ENCODE measurements around the gene THADA. TPM values are rescaled to one million over a fixed set of nuclear protein-coding genes. Genes with fewer than 3 reads are reported as not detected.
"Not testable (repeated sequence)": the region's sequence is repeated elsewhere in the genome, so short reads cannot be mapped to it uniquely, and the experiment has no call there.

Gene THADA
- total and polyA plus RNA-seq, 10 donors = 14.2 to 51.3 (median 40.0) TPM

DNA sequence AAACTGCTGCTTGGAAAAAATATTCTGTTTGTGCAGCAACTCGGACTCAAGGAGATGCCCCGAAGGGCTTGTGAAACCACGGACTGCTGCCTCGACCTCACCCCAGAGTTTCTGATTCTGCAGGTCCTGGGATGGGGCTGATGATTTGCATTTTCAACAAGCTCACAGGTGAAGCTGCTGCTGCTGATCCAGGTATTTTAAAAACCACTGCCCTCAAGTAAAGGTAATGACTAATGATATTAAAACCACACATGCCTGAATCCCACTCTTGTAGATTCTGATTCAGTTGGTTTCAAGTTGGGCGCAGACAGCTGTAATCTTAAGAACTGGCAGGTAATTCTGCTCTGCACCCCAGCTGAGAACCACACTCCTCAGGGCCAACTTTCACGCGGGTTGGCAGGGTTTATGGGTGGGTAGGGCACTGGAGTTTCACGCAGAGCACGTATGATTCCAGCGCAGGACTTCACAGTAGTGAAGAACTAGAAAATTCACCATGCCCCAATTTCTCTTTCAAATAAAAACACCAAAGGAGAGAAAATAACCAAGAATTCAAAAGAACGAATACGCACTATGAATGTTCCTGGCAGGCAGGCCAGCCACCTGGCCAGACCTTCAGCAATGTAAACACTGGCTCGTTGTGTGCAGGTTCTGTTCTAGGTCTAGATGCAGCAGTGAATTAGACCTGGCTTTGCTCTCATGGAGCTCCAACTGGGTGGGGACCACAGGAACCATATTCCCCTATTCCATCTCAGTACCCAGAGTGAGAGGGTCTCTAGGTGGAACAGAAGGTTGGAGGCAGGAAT, 294.9 kb downstream of the THADA start:
- H3K4me1 ChIP-seq = peaks cover 0 to 56% (median 36%) of the 10 kb centered on the region in 6 donors
- DNase-seq = no peak
- no peaks in the 10 kb centered on the region for H3K27me3 ChIP-seq (replicated peaks in 1 of 7)
- TF ChIP-seq, protein P1, sequence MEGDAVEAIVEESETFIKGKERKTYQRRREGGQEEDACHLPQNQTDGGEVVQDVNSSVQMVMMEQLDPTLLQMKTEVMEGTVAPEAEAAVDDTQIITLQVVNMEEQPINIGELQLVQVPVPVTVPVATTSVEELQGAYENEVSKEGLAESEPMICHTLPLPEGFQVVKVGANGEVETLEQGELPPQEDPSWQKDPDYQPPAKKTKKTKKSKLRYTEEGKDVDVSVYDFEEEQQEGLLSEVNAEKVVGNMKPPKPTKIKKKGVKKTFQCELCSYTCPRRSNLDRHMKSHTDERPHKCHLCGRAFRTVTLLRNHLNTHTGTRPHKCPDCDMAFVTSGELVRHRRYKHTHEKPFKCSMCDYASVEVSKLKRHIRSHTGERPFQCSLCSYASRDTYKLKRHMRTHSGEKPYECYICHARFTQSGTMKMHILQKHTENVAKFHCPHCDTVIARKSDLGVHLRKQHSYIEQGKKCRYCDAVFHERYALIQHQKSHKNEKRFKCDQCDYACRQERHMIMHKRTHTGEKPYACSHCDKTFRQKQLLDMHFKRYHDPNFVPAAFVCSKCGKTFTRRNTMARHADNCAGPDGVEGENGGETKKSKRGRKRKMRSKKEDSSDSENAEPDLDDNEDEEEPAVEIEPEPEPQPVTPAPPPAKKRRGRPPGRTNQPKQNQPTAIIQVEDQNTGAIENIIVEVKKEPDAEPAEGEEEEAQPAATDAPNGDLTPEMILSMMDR (IDR thresholded peaks at IDR 0.05 in 8 of 11, conservative IDR thresholded peaks at IDR 0.05 in 3 of 11) = no peak
- no peak for TF ChIP-seq POLR2AphosphoS5 (IDR thresholded peaks at IDR 0.05)
- no peak for TF ChIP-seq POLR2A (IDR thresholded peaks at IDR 0.05)
- H3K9me3 ChIP-seq = no peaks in the 10 kb centered on the region
- H3K27ac ChIP-seq = peak overlapping the region in 5 of 8 donors; percentile 32 to 88 (median 35)
- H3K4me3 ChIP-seq = no peak overlapping the region
- H3K36me3 ChIP-seq = no peaks in the 10 kb centered on the region
- 78 to 90% (median 86%) methylated on average over 13 of the region's 13 CpGs for WGBS, 5 donors
- intact Hi-C loops (cut with DNase I; ENCODE audit: low total_unique reads) = no loop called here

DNA sequence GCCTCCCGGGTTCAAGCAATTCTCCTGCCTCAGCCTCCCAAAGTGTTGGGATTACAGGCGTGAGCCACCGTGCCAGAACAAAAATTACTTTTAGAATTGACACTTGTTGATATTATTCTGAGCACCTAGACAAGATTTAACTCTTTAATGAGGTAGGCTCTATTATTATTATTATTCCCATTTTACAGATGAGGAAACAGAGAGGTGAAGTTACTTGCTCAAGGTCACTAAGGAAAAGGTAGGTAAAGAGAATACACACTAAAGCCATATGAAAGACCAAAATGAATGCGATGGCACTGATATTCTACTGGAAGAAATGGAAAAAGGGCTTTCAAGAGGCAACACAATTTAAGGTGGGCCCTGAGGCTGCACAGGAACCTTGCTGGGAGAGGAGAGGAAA, 295.6 kb downstream of the THADA start:
- 87 to 98% (median 96%) methylated on average over 4 of the region's 4 CpGs for WGBS, 5 donors
- no peaks in the 10 kb centered on the region for H3K9me3 ChIP-seq
- peak overlapping the region in 5 of 8 donors; percentile 32 to 88 (median 35) for H3K27ac ChIP-seq
- peaks cover 0 to 49% (median 30%) of the 10 kb centered on the region in 6 donors for H3K4me1 ChIP-seq
- intact Hi-C loops (cut with DNase I; ENCODE audit: low total_unique reads) = no loop called here
- H3K36me3 ChIP-seq = no peaks in the 10 kb centered on the region
- TF ChIP-seq, protein P1 (IDR thresholded peaks at IDR 0.05 in 8 of 11, conservative IDR thresholded peaks at IDR 0.05 in 3 of 11) = no peak
- TF ChIP-seq POLR2A (IDR thresholded peaks at IDR 0.05) = no peak
- TF ChIP-seq POLR2AphosphoS5 (IDR thresholded peaks at IDR 0.05) = no peak
- no peak for DNase-seq
- H3K4me3 ChIP-seq = no peak overlapping the region
- H3K27me3 ChIP-seq (replicated peaks in 1 of 7) = no peaks in the 10 kb centered on the region

DNA sequence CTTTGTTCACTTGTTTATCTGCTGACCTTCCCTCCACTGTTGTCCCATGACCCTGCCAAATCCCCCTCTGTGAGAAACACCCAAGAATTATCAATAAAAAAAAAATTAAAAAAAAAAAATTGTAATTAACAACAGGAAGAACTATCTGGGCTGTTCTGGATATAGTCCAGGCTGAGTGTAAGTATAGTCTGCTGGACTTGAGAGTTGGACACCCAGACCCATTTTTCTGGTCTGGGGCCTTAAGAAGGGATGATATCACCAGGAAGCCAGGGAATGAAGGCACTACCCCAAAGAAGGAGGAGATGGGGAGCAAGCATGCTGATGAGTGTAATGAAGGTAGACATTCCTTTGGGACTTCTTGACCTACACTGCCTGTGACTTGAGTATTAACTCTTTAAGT, 297.3 kb downstream of the THADA start:
- Histone ChIP-seq H3K4me1 (peaks cover 4 to 49% (median 20%) of the 10 kb centered on the region in 6 donors), H3K27me3 (replicated peaks in 1 of 7) (no peaks in the 10 kb centered on the region), H3K36me3 (no peaks in the 10 kb centered on the region), H3K27ac (peak overlapping the region in 7 of 8 donors; percentile 13 to 64 (median 44)), H3K4me3 (no peak overlapping the region), H3K9me3 (no peaks in the 10 kb centered on the region)
- TF ChIP-seq, protein P1 (IDR thresholded peaks at IDR 0.05 in 8 of 11, conservative IDR thresholded peaks at IDR 0.05 in 3 of 11) = no peak
- no peak for TF ChIP-seq POLR2A (IDR thresholded peaks at IDR 0.05)
- no peak for TF ChIP-seq POLR2AphosphoS5 (IDR thresholded peaks at IDR 0.05)
- no peak for DNase-seq
- intact Hi-C loops (cut with DNase I; ENCODE audit: low total_unique reads) = no loop called here

DNA sequence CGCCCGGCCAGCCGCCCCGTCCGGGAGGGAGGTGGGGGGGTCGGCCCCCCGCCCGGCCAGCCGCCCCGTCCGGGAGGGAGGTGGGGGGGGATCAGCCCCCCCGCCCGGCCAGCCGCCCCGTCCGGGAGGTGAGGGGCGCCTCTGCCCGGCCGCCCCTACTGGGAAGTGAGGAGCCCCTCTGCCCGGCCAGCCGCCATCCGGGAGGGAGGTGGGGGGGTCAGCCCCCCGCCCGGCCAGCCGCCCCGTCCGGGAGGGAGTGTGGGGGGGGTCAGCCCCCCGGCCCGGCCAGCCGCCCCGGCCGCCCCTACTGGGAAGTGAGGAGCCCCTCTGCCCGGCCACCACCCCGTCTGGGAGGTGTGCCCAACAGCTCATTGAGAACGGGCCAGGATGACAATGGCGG, 298.1 kb downstream of the THADA start:
- 83 to 100% (median 96%) methylated on average over 5 to 30 of the region's 36 CpGs; no CpG with 5 or more reads in 1 of the 5 donors for WGBS, 5 donors
- DNase-seq; H3K9me3 ChIP-seq; H3K27ac ChIP-seq; H3K4me3 ChIP-seq; H3K36me3 ChIP-seq; H3K27me3 ChIP-seq (replicated peaks in 1 of 7); intact Hi-C loops (cut with DNase I; ENCODE audit: low total_unique reads): not testable (repeated sequence)
- peaks cover under 1 to 49% (median 16%) of the 10 kb centered on the region in 6 donors for H3K4me1 ChIP-seq
